ENCODE measurements around the gene CCNL2. TPM values are rescaled to one million over a fixed set of nuclear protein-coding genes. Genes with fewer than 3 reads are reported as not detected.

The CCNL2 gene
- total RNA-seq, 2 donors from 2014 or later: 187 to 244 TPM

- 94 to 95% methylated on average over 18 to 45 of the region's 45 CpGs for WGBS, 2 experiments (ENCODE audit: insufficient coverage in 1 of 2, insufficient read length in 1 of 2)
- no peak for DNase-seq
- no peak overlapping the region for H3K4me3 Mint-ChIP-seq
- H3K9me3 Mint-ChIP-seq: no peaks in the 10 kb centered on the region
- H3K27ac Mint-ChIP-seq: no peak overlapping the region
- H3K4me1 ChIP-seq (ENCODE audit: control insufficient read depth, insufficient read depth, low read length): peaks cover 10% of the 10 kb centered on the region
- H3K27ac ChIP-seq (ENCODE audit: low read depth, low read length): no peak overlapping the region
- H3K36me3 Mint-ChIP-seq (ENCODE audit: low read depth): peaks cover 3% of the 10 kb centered on the region
- H3K27me3 Mint-ChIP-seq (ENCODE audit: insufficient read depth): peaks cover 4% of the 10 kb centered on the region
- H3K27me3 ChIP-seq (ENCODE audit: control insufficient read depth, insufficient read depth, low read length, poor library complexity, severe bottlenecking): peaks cover 16% of the 10 kb centered on the region
- no peaks in the 10 kb centered on the region for H3K9me3 ChIP-seq (ENCODE audit: control insufficient read depth, low read length)
- no peak for TF ChIP-seq CTCF (conservative IDR thresholded peaks at IDR 0.05)
- no peaks in the 10 kb centered on the region for H3K4me1 Mint-ChIP-seq
- H3K4me3 ChIP-seq (ENCODE audit: low read length): no peak overlapping the region
- no peak overlapping the region for H3K9ac ChIP-seq (ENCODE audit: extremely low read depth, low read length, poor library complexity, severe bottlenecking)
- H3K36me3 ChIP-seq (ENCODE audit: control insufficient read depth, insufficient read depth, low read length): no peaks in the 10 kb centered on the region
Measured at GRCh38 chr1:1438531-1439381, 39.6 kb upstream of the CCNL2 start.

GRCh38 chr1:1437904-1438376, 38.8 kb upstream of the CCNL2 start:
- peaks cover 14% of the 10 kb centered on the region for H3K4me1 ChIP-seq (ENCODE audit: control insufficient read depth, insufficient read depth, low read length)
- no peaks in the 10 kb centered on the region for H3K9me3 ChIP-seq (ENCODE audit: control insufficient read depth, low read length)
- no peak overlapping the region for H3K4me3 ChIP-seq (ENCODE audit: low read length)
- Mint-ChIP-seq H3K4me3 (no peak overlapping the region), H3K27me3 (ENCODE audit: insufficient read depth) (peaks cover 4% of the 10 kb centered on the region), H3K4me1 (peaks cover 2% of the 10 kb centered on the region), H3K27ac (no peak overlapping the region), H3K9me3 (no peaks in the 10 kb centered on the region), H3K36me3 (ENCODE audit: low read depth) (peaks cover 3% of the 10 kb centered on the region)
- 83 to 85% methylated on average over 8 to 11 of the region's 11 CpGs for WGBS, 2 experiments (ENCODE audit: insufficient coverage in 1 of 2, insufficient read length in 1 of 2)
- H3K36me3 ChIP-seq (ENCODE audit: control insufficient read depth, insufficient read depth, low read length): no peaks in the 10 kb centered on the region
- H3K27ac ChIP-seq (ENCODE audit: low read depth, low read length): no peak overlapping the region
- TF ChIP-seq CTCF (conservative IDR thresholded peaks at IDR 0.05): no peak
- H3K27me3 ChIP-seq (ENCODE audit: control insufficient read depth, insufficient read depth, low read length, poor library complexity, severe bottlenecking): peaks cover 16% of the 10 kb centered on the region
- DNase-seq: no peak
- no peak overlapping the region for H3K9ac ChIP-seq (ENCODE audit: extremely low read depth, low read length, poor library complexity, severe bottlenecking)

GRCh38 chr1:1437033-1437903, 38.1 kb upstream of the CCNL2 start:
- Histone ChIP-seq H3K9me3 (ENCODE audit: control insufficient read depth, low read length) (no peaks in the 10 kb centered on the region), H3K9ac (ENCODE audit: extremely low read depth, low read length, poor library complexity, severe bottlenecking) (no peak overlapping the region), H3K4me3 (ENCODE audit: low read length) (no peak overlapping the region), H3K27me3 (ENCODE audit: control insufficient read depth, insufficient read depth, low read length, poor library complexity, severe bottlenecking) (peaks cover 16% of the 10 kb centered on the region), H3K27ac (ENCODE audit: low read depth, low read length) (no peak overlapping the region), H3K4me1 (ENCODE audit: control insufficient read depth, insufficient read depth, low read length) (peaks cover 14% of the 10 kb centered on the region), H3K36me3 (ENCODE audit: control insufficient read depth, insufficient read depth, low read length) (no peaks in the 10 kb centered on the region)
- no peak for DNase-seq
- H3K27me3 Mint-ChIP-seq (ENCODE audit: insufficient read depth): peaks cover 4% of the 10 kb centered on the region
- WGBS, 2 experiments (ENCODE audit: insufficient coverage in 1 of 2, insufficient read length in 1 of 2): 92 to 98% methylated on average over 24 to 31 of the region's 31 CpGs
- TF ChIP-seq CTCF (conservative IDR thresholded peaks at IDR 0.05): no peak
- H3K9me3 Mint-ChIP-seq: no peaks in the 10 kb centered on the region
- H3K4me3 Mint-ChIP-seq: no peak overlapping the region
- peaks cover 3% of the 10 kb centered on the region for H3K4me1 Mint-ChIP-seq
- H3K27ac Mint-ChIP-seq: no peak overlapping the region
- peaks cover 3% of the 10 kb centered on the region for H3K36me3 Mint-ChIP-seq (ENCODE audit: low read depth)
